ENCODE data around the gene CDC14A.

CDC14A gene

GRCh38 chr1:100352267-100353070, at the start of gene CDC14A:
CDC14A (plus strand) TSS chr1:100352506; CDS start chr1:100352955, 449 bp downstream.
- H3K27me3 Mint-ChIP-seq (ENCODE audit: low read depth), result peaks cover under 1% of the 10 kb centered on the region
- peak within 1 kb of the TSS; percentile 96 for H3K27ac Mint-ChIP-seq
- peaks cover 40% of the 10 kb centered on the region for H3K36me3 Mint-ChIP-seq (ENCODE audit: low read depth)
- peaks cover 40% of the 10 kb centered on the region for H3K4me1 Mint-ChIP-seq (ENCODE audit: low read depth)
- peak within 1 kb of the TSS; percentile 95 for H3K4me3 Mint-ChIP-seq
- H3K9me3 Mint-ChIP-seq, result no peaks in the 10 kb centered on the region

GRCh38 chr1:100302739-100303138, 49.6 kb upstream of the CDC14A start:
- H3K4me1 Mint-ChIP-seq (ENCODE audit: low read depth), result peaks cover 11% of the 10 kb centered on the region
- H3K9me3 Mint-ChIP-seq, result no peaks in the 10 kb centered on the region
- H3K27me3 Mint-ChIP-seq (ENCODE audit: low read depth), result no peaks in the 10 kb centered on the region
- H3K27ac Mint-ChIP-seq, result no peak overlapping the region
- H3K36me3 Mint-ChIP-seq (ENCODE audit: low read depth), result peaks cover 4% of the 10 kb centered on the region
- no peak overlapping the region for H3K4me3 Mint-ChIP-seq

GRCh38 chr1:100304227-100304626, 48.1 kb upstream of the CDC14A start:
- no peaks in the 10 kb centered on the region for H3K36me3 Mint-ChIP-seq (ENCODE audit: low read depth)
- no peaks in the 10 kb centered on the region for H3K27me3 Mint-ChIP-seq (ENCODE audit: low read depth)
- H3K4me1 Mint-ChIP-seq (ENCODE audit: low read depth), result peaks cover 9% of the 10 kb centered on the region
- no peaks in the 10 kb centered on the region for H3K9me3 Mint-ChIP-seq
- no peak overlapping the region for H3K27ac Mint-ChIP-seq
- H3K4me3 Mint-ChIP-seq, result no peak overlapping the region

GRCh38 chr1:100304921-100305320, 47.4 kb upstream of the CDC14A start:
- H3K9me3 Mint-ChIP-seq, result peaks cover 3% of the 10 kb centered on the region
- no peak overlapping the region for H3K27ac Mint-ChIP-seq
- H3K27me3 Mint-ChIP-seq (ENCODE audit: low read depth), result no peaks in the 10 kb centered on the region
- no peak overlapping the region for H3K4me3 Mint-ChIP-seq
- H3K36me3 Mint-ChIP-seq (ENCODE audit: low read depth), result peaks cover 2% of the 10 kb centered on the region
- H3K4me1 Mint-ChIP-seq (ENCODE audit: low read depth), result peaks cover 9% of the 10 kb centered on the region

- Mint-ChIP-seq H3K27me3 (ENCODE audit: low read depth) (peaks cover 4% of the 10 kb centered on the region), H3K36me3 (ENCODE audit: low read depth) (peaks cover 4% of the 10 kb centered on the region), H3K27ac (no peak overlapping the region), H3K9me3 (peaks cover 5% of the 10 kb centered on the region), H3K4me1 (ENCODE audit: low read depth) (peaks cover 9% of the 10 kb centered on the region), H3K4me3 (no peak overlapping the region)
Measured at GRCh38 chr1:100305954-100306353, 46.4 kb upstream of the CDC14A start.

GRCh38 chr1:100306735-100307313, 45.5 kb upstream of the CDC14A start:
- Mint-ChIP-seq H3K27me3 (ENCODE audit: low read depth) (peaks cover 4% of the 10 kb centered on the region), H3K36me3 (ENCODE audit: low read depth) (peaks cover 4% of the 10 kb centered on the region), H3K9me3 (peaks cover 5% of the 10 kb centered on the region), H3K4me3 (no peak overlapping the region), H3K27ac (peak overlapping the region; percentile 10), H3K4me1 (ENCODE audit: low read depth) (peaks cover 9% of the 10 kb centered on the region)

GRCh38 chr1:100308777-100309176, 43.5 kb upstream of the CDC14A start:
- Mint-ChIP-seq H3K4me3 (no peak overlapping the region), H3K27ac (no peak overlapping the region)

GRCh38 chr1:100309863-100310262, 42.4 kb upstream of the CDC14A start:
- H3K9me3 Mint-ChIP-seq, result peaks cover 8% of the 10 kb centered on the region
- H3K4me1 Mint-ChIP-seq (ENCODE audit: low read depth), result peaks cover 9% of the 10 kb centered on the region
- no peak overlapping the region for H3K4me3 Mint-ChIP-seq
- peaks cover 14% of the 10 kb centered on the region for H3K27me3 Mint-ChIP-seq (ENCODE audit: low read depth)
- H3K36me3 Mint-ChIP-seq (ENCODE audit: low read depth), result peaks cover 4% of the 10 kb centered on the region
- no peak overlapping the region for H3K27ac Mint-ChIP-seq

More at GRCh38 chr1:100308777-100309176, 43.5 kb upstream of the CDC14A start:
- peaks cover 9% of the 10 kb centered on the region for H3K4me1 Mint-ChIP-seq (ENCODE audit: low read depth)
- H3K36me3 Mint-ChIP-seq (ENCODE audit: low read depth), result peaks cover 4% of the 10 kb centered on the region
- H3K9me3 Mint-ChIP-seq, result peaks cover 5% of the 10 kb centered on the region
- peaks cover 13% of the 10 kb centered on the region for H3K27me3 Mint-ChIP-seq (ENCODE audit: low read depth)

- H3K9me3 Mint-ChIP-seq, result peaks cover 23% of the 10 kb centered on the region
- peaks cover 18% of the 10 kb centered on the region for H3K27me3 Mint-ChIP-seq (ENCODE audit: low read depth)
- peaks cover 4% of the 10 kb centered on the region for H3K36me3 Mint-ChIP-seq (ENCODE audit: low read depth)
- H3K27ac Mint-ChIP-seq, result no peak overlapping the region
- no peaks in the 10 kb centered on the region for H3K4me1 Mint-ChIP-seq (ENCODE audit: low read depth)
- H3K4me3 Mint-ChIP-seq, result no peak overlapping the region
Measured at GRCh38 chr1:100313382-100313781, 38.9 kb upstream of the CDC14A start.

- H3K36me3 Mint-ChIP-seq (ENCODE audit: low read depth), result peaks cover 4% of the 10 kb centered on the region
- peaks cover 13% of the 10 kb centered on the region for H3K27me3 Mint-ChIP-seq (ENCODE audit: low read depth)
- H3K27ac Mint-ChIP-seq, result no peak overlapping the region
- H3K9me3 Mint-ChIP-seq, result peaks cover 32% of the 10 kb centered on the region
- no peaks in the 10 kb centered on the region for H3K4me1 Mint-ChIP-seq (ENCODE audit: low read depth)
- no peak overlapping the region for H3K4me3 Mint-ChIP-seq
Measured at GRCh38 chr1:100316622-100317021, 35.7 kb upstream of the CDC14A start.

GRCh38 chr1:100320311-100321099, 31.8 kb upstream of the CDC14A start:
- Mint-ChIP-seq H3K27me3 (ENCODE audit: low read depth) (peaks cover 2% of the 10 kb centered on the region), H3K27ac (no peak overlapping the region), H3K36me3 (ENCODE audit: low read depth) (peaks cover 4% of the 10 kb centered on the region), H3K9me3 (peaks cover 26% of the 10 kb centered on the region), H3K4me3 (no peak overlapping the region), H3K4me1 (ENCODE audit: low read depth) (peaks cover 2% of the 10 kb centered on the region)

- peaks cover 23% of the 10 kb centered on the region for H3K9me3 Mint-ChIP-seq
- H3K27me3 Mint-ChIP-seq (ENCODE audit: low read depth), result no peaks in the 10 kb centered on the region
- no peak overlapping the region for H3K27ac Mint-ChIP-seq
- H3K36me3 Mint-ChIP-seq (ENCODE audit: low read depth), result peaks cover 4% of the 10 kb centered on the region
- peaks cover 2% of the 10 kb centered on the region for H3K4me1 Mint-ChIP-seq (ENCODE audit: low read depth)
- no peak overlapping the region for H3K4me3 Mint-ChIP-seq
Measured at GRCh38 chr1:100321100-100321493, 31.2 kb upstream of the CDC14A start.

- Mint-ChIP-seq H3K36me3 (ENCODE audit: low read depth) (peaks cover 4% of the 10 kb centered on the region), H3K9me3 (peaks cover 20% of the 10 kb centered on the region), H3K27ac (no peak overlapping the region), H3K27me3 (ENCODE audit: low read depth) (peaks cover under 1% of the 10 kb centered on the region), H3K4me3 (no peak overlapping the region), H3K4me1 (ENCODE audit: low read depth) (peaks cover 3% of the 10 kb centered on the region)
Measured at GRCh38 chr1:100321506-100321905, 30.8 kb upstream of the CDC14A start.

- peaks cover 17% of the 10 kb centered on the region for H3K9me3 Mint-ChIP-seq
- H3K4me3 Mint-ChIP-seq, result no peak overlapping the region
- H3K4me1 Mint-ChIP-seq (ENCODE audit: low read depth), result peaks cover 5% of the 10 kb centered on the region
- H3K27ac Mint-ChIP-seq, result no peak overlapping the region
- peaks cover 3% of the 10 kb centered on the region for H3K27me3 Mint-ChIP-seq (ENCODE audit: low read depth)
- peaks cover 4% of the 10 kb centered on the region for H3K36me3 Mint-ChIP-seq (ENCODE audit: low read depth)
Measured at GRCh38 chr1:100322436-100323211, 29.7 kb upstream of the CDC14A start.
